ENCODE results near the gene CD300A.

CD300A gene

DNA sequence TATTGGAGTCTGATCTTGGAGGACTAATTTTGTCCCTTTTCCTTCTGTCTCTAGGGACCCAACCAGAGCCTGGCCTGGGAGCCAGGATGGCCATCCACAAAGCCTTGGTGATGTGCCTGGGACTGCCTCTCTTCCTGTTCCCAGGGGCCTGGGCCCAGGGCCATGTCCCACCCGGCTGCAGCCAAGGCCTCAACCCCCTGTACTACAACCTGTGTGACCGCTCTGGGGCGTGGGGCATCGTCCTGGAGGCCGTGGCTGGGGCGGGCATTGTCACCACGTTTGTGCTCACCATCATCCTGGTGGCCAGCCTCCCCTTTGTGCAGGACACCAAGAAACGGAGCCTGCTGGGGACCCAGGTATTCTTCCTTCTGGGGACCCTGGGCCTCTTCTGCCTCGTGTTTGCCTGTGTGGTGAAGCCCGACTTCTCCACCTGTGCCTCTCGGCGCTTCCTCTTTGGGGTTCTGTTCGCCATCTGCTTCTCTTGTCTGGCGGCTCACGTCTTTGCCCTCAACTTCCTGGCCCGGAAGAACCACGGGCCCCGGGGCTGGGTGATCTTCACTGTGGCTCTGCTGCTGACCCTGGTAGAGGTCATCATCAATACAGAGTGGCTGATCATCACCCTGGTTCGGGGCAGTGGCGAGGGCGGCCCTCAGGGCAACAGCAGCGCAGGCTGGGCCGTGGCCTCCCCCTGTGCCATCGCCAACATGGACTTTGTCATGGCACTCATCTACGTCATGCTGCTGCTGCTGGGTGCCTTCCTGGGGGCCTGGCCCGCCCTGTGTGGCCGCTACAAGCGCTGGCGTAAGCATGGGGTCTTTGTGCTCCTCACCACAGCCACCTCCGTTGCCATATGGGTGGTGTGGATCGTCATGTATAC, 26.5 kb upstream of the CD300A start:
- peak; percentile 28 for DNase-seq (ENCODE audit: low spot score)

DNA sequence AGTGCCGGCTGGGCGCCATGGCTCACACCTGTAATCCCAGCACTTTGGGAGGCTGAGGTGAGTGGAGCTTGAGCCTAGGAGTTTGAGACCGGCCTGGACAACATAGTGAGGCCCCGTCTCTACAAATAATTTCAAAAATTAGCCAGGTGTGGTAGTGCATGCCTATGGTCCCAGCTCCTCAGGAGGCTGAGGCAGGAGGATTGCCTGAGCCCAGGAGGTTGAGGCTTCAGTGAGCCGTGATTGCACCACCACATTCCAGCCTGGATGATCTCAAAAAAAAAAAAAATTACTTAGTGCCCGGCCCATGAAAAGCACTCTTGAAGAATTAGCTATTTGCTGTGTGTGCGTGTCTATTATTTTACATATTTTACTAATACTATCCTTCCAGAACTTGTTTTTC, 24.9 kb upstream of the CD300A start:
- DNase-seq (ENCODE audit: low spot score), result no peak

DNA sequence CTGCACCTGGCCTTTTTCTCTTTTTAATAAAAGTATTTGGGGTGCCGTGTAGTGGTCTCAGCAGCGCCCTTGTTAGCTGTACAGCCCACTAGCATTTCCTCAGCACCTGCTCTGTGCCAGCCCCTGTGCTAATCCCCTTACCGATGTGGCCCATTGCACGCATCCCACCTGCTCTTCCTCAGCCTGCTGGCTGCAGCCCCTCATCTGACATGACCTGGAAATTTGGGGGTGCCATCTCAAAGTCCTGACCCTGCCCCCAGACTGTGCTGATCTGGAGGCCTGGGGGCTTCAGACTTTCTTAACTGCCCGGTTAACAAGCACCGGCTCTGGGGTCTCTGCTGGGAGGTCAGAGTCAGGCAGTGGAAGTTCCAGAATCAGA, 24.2 kb upstream of the CD300A start:
- no peak for DNase-seq (ENCODE audit: low spot score)

DNA sequence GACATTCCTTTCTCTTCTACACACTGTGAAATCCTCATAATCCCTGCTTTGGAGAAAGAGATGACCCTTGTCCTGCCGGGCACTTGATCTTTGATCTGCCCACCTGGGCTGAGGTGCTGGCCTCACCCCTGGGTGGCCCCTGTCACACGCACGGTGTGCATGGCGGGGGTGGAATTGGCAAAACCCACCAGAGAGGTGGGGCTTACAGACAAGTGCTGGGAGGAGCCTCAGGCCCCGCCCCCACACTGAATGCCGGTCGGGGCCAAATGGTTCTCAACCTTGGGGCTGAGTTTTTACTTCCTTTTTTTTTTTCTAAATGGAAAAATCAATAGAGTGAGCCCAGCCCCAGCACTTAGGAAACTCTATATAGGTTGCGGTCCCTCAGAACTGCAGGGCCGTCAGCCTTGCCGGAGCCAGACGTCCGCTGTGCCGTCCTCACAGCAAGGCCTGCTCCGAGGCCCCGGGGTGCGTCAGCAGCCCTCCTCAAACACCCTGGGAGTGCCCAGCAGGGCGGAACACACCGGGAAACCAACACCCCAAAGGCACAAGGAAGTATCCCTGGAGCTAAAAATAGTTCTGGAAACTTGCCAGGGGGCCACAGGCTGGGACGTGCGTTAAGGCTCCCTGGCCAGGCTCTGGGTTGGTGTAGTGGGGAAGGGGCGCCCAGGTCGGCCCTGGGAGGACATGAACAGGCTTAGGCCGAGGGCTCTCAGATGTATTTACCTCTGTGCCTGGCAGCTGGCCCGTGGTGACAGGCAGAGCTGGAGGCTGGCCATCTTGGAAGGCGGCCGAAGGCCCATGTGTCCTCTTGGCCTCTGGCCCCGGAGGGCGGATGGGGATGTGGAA, 23.5 kb upstream of the CD300A start:
- peak; percentile 82 for DNase-seq (ENCODE audit: low spot score)

DNA sequence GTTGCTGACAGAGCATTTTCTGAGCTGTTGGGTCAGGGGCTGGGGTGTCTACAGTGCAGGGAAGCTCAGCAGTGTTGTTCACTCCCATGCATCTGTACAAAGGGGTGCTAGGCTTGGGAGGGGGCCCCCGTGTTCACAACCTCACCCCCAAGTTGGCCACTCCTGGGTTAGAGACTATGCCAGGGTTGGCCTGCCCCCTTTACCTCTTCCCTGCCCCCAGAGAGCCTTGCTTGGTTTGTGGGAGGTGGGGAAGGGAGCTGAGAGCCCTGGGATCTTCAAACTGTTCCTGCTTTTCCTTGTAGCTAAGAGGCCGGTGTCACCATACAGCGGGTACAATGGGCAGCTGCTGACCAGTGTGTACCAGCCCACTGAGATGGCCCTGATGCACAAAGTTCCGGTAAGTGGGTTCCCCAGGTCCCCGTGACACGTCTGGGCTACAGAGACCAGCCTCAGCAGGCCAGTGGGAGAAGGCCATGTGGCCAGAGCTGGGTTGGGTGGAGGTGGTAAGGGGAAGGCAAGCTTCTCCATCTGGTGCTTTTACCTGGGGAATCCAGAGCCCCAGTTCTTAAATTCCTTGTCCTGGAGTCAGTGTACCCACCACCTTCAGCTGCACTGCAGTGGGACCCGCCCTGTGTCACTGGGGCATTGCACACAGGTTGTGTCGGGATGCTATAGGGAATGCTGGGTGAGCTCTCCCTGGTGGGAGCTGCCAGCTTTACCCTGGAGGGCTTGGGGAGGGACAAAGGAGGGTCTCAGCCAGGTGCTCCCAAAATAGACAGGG, 22.7 kb upstream of the CD300A start:
- DNase-seq (ENCODE audit: low spot score), result peak; percentile 44

DNA sequence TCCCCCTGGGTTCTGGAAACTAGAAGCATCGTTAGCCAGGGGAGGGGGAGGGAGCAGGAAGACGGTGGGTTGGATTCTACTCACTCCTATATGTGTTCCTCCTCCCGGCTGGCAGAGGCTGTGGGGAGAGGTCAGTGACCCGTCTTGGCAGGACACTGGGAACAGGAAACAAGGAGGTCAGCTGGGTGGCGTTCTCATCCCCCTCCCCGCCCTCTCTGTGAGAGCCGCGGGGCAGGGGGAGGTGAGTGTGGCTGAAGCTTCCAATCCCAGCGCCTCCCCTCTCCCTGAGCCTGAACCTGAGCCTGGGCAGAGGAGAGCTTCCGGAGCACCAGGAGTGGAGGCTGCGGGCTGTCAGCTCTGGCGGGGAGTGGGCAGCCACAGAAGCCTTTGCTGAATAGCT, 22.0 kb upstream of the CD300A start:
- DNase-seq (ENCODE audit: low spot score), result peak; percentile 34

DNA sequence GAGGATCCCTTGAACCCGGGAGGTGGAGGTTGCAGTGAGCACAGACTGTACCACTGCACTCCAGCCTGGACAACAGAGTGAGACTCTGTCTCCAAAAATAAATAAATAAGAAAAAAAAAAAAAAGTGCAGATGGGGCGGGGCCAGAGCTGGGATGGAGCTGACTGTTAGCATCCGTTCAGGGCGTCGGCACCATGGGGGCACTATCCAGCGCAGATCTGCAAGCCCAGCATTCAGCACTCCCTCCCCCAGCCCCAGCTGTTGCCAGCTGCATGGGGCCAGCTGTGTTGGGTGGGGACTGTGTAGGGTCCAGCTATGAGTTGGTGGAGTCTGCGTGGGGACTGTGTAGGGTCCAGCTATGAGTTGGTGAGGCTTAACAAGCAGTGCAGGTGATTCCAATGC, 21.3 kb upstream of the CD300A start:
- DNase-seq (ENCODE audit: low spot score), result peak; percentile 29

DNA sequence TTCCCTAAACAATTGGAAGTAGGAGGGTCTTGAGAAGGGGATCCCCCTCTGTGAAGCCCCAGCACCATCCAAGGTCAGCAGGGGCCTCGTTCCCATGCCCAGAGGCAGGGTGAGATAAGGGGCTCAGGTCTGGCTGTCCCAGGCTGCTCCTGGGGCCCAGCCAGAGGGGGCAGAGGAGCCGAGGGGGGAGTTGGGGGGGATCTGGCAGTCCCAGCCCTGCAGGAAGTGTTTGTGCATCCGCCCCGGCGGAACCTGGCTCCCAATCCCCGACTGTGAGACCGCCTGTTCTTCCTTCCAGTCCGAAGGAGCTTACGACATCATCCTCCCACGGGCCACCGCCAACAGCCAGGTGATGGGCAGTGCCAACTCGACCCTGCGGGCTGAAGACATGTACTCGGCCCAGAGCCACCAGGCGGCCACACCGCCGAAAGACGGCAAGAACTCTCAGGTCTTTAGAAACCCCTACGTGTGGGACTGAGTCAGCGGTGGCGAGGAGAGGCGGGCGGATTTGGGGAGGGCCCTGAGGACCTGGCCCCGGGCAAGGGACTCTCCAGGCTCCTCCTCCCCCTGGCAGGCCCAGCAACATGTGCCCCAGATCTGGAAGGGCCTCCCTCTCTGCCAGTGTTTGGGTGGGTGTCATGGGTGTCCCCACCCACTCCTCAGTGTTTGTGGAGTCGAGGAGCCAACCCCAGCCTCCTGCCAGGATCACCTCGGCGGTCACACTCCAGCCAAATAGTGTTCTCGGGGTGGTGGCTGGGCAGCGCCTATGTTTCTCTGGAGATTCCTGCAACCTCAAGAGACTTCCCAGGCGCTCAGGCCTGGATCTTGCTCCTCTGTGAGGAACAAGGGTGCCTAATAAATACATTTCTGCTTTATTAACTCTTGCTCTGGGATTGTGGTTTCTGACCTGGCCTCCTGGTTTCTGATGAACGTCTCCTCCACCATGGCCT, 19.6 kb upstream of the CD300A start:
- DNase-seq (ENCODE audit: low spot score), result peak; percentile 96

DNA sequence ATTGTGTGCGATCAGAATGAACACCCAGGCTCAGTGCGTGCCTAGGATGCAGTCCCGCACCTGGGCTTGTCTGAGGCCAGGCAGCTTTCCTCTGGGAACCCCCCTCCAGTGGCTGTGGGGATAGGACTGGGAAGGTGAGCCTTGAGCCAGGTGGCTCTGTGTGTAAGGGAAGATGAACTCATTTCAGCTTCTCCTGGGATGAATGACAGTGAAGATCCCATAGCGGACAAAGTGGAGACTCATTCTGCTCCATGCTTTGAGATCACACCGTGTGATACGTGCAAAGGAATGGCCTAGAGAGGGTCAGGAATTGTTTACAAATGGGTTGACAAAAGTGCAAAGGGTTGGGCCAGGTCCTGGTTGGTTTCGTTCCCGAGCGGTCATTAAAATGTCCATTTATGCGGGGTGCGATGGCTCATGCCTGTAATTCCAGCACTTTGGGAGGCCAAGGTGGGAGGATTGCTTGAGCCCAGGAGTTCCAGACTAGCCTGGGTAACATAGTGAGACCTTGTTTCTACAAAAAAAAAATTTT, 18.7 kb upstream of the CD300A start:
- peak; percentile 26 for DNase-seq (ENCODE audit: low spot score)

DNA sequence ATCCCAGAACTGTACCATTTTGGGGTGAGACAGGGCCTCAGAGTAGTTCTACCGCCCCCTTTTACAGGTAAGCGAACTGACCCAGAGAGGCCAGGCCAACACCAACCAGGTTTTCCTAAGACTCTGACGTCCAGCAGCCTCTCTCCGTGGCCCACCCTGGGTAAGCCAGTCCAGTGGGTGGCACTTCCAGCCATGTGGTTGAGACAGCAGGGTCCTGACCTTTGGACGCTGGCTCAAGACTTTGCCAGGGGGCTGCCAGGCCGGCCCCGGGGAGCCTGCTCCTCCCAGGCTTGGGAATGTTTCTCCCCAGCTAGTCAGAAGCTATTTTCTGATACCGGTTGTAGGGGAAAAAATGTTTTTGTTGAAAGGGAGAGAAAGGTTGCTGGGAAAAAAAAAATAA, 17.7 kb upstream of the CD300A start:
- no peak for DNase-seq (ENCODE audit: low spot score)

DNA sequence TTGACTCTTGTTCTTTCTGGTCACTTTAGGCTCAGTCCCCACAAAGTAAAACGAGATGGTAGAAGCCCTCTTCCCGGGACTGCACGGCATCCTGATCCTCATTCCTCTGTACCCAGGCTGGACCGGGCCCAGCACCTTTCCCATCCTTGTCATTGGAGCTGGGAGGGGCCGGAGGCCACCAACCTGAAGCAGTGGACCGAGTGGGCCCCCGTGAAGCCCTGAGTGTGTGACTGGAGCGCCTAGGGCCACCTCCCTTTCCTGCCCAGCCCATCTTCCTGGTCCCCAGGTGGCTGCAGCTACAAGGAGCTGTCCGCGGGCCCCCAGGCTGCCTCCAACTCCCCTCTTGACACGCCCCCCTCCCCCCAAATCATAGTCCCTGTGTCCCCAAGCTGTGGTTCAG, 17.1 kb upstream of the CD300A start:
- DNase-seq (ENCODE audit: low spot score), result peak; percentile 30

DNA sequence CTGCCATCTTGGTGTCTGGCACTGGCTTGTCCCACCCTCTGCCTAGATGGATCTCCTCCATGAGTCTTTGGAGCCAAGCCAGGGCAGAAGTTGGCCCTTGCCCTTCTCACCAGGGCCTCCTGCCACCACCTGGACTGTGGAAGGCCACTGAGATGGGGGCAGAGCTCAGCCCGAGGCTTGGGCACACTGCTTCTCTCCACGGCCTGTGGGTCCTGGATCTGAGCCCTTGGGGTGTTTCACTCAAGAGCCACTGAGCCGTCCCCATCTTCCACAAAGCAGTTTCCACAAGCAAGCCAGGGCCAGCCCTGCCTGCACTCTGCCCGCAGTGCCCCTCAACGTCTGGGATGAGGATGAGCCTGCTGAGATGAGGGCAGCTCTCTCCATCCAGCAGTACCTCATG, 16.7 kb upstream of the CD300A start:
- DNase-seq (ENCODE audit: low spot score), result peak; percentile 40

DNA sequence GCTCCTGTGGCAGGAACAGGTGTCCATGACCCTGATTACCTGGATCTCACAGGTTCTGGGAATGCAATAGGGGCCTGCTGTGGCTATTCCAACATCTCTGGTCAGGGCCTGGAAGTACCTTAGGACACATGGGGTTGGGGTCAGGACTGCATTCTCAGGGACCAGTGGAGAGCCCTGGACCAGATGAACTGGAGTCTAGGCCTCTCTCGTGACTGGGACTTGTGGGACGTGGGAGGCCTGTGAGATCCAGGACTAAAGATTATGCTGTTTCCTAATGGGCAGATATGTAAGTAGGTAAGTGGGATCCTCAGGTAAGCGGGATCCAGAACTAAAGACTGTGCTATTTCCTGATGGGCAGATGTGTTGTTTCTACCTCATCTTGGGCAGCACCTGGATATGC, 16.2 kb upstream of the CD300A start:
- no peak for DNase-seq (ENCODE audit: low spot score)

DNA sequence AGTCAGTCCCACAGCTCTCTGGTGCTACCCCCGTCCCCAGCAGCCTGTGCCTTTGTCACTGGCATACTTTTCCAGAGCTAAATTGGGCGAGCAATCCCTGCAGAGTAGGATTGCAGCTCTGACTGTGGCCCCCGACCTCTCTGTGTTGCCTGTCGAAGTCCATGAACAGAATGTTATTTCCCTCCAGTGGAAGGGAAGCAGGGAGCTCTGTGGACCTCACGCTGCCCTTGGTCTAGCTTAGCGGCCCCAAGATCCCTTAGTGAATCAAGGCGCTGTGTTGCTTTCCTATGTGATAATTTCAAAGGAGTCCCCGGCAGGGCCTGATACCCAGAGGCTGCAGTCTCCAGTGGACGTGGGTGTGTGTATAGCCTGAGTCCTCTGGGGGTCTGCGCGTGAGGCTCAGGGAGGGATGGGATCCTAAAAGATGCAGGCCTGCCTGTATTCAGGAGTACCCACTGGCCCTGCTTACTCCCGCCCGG, 15.5 kb upstream of the CD300A start:
- peak; percentile 22 for DNase-seq (ENCODE audit: low spot score)

DNA sequence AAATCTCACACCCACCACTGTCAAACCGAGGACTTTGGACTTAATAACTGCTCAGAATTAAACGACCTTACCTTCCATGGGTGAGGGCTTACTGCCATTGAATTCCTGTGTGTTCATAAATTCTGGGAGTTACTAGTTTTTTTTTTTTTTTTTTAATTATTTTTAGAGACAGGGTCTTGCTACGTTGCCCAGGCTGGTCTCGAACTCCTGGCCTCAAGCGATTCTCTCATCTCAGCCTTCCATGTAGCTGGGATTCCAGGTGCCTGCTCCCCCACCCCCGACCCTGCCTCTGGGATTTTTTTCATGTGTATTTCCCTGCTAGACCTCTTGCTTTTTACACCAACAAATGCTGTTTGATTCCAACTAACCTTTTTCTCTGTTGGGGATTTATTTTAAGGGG, 14.9 kb upstream of the CD300A start:
- no peak for DNase-seq (ENCODE audit: low spot score)

DNA sequence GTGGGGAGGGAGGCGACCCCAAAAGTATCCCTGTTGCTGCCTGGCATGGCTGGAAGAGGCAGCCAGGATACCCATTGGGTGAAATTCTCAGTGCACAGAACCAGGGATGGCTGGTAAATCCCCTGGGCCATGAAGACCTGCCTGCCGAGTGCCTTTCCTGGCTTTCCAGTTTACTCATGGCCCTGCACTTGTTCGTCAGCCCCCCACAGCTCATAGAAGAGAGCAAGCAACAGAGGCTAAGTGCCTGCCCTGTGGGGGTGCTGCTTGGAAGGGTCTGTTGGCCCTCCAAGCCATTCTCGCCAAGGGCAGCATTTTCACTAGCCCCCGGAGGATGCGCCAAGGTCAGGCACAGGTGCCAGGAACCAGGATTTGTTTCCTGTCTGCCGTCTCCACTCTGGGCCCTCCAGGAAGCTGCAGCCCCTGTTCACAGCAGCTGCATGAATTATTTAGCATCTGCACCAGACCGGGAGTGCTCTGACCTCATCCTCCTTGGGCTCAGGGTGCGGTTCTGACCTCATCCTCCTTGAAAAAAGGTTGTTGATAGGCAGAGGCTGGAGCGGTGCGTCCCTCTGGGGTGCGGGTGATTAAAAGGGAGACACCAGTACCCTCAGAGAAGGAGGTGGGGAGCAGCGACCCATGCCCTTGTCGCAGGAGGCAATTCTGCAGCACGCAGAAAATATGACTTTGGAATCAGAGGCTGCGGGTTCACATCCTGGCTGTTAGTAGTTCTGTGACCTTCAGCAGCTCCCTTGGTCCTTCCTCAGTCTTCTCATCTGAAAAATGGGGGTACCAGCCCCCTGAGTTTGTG, 14.2 kb upstream of the CD300A start:
- DNase-seq (ENCODE audit: low spot score), result peak; percentile 28

DNA sequence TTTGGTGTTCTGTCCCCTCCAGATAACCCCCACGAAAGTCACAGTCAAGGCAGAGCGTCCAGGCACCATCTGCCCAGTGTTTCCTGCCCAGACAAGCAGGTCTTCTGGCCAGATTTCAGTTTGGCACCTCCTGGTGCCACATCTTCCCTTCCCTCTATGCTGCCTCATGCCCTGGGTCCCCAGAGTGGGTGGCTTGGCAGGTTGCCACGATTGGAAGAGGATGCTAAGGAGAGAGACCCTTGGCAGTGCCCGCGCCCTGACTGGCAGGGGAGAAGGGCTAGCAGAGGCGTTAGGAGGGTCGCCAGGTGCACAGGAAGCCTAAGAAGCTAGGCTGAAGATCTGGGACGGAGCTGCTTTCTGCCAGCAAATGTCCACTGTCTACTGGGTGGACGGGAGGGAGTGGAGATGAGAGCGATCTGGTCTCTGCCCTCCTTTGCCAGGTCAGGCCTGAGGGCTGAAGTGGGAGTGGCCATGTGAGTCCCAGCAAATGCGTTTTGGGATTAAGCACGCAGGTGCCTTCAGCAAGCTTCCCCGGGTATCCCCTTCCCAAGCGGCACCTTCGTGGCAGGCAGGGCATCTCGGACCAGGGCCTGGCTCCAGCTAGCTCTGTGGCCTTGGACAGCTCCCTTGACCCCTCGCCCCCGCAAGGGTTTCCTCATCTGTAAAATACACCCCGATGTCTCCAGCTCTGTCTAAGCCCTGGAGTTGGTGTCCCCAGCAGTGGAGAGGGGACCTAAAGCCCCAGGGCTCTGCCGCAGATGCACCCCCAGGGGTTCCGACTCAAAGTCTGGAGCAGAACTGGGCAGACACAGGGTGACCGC, 13.4 kb upstream of the CD300A start:
- DNase-seq (ENCODE audit: low spot score), result peak; percentile 89

DNA sequence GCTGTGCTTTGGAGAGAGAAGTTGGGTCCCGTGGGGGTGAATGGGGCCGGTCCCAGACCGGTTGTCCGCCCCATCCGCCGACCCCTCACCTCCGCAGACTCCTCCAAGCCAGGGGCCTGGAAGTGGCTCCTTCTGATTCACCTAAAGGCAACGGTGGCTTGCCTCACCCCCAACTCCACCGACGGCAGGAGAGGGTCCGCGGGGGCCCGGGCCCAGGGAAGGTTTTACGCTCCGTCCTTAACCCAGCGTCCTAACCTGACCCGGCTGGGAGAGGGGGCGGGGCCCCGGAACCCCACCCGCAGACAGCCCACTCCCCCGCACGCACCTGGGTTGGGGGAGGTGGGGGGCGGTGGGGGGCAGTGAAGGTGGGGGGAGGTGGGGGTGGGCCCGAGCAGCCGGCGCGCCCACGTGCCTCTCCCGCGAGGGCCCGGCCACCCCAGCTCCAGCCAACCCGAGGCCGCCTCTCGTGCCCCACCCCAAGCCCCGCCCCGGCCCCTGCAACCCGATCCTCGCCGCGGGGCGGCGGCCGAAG, 12.7 kb upstream of the CD300A start:
- peak; percentile 80 for DNase-seq (ENCODE audit: low spot score)
